GM12864 (cell line): Measurements from ENCODE around the gene OXNAD1.

Experiments used
- DNase-seq: peaks from one replicate; pipeline ENCODE4 v3.0.0-alpha.2; 2011; ENCODE audit warnings: low read depth
- H3K4me3 ChIP-seq: 2 replicates; pipeline ENCODE4 v1.5.1; 2011; ENCODE audit warnings: mild to moderate bottlenecking, low read depth, low read length, control low read depth
- TF ChIP-seq, protein P1 (sequence below): IDR thresholded peaks from 2 replicates; pipeline ENCODE4 v1.5.1; 2011; ENCODE audit warnings: low read depth, mild to moderate bottlenecking, moderate library complexity, low read length, control low read depth, inconsistent platforms; ENCODE audit errors: missing control alignments

The OXNAD1 gene

DNA sequence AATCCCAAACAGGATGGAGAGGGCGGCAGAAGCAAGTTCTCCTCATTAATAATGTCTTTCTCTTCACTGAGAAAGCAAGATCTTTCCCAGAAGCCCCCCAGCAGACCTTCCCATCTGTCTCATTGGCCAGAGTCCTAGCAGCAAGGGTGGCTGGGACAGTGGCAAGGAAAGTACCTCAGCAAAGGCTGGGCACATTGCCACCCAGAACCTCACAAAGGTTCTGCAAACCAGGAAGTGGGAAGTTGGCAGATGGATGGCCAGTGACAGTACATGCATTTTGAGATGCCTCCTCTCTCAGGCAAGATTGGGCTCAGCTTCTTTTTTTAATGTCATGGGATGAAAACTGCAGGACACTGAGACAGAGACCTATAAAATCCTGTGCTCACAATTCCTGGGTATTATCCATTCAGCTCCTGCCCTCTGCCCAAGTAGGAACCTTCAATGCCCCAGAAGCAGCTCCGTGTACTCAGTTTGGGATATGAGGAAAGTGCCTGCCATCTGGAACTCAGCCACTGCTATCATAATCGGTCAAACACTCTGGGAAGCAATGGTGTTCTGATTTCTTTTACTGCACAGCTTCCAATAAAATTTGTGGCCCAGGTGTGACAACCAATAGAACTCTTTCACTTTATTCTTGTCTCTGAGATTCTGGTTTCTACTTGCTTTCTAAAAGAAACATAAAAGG lies 25.8 kb upstream of the OXNAD1 start:
- H3K4me3 ChIP-seq: no peak overlapping the region
- TF ChIP-seq, protein P1, sequence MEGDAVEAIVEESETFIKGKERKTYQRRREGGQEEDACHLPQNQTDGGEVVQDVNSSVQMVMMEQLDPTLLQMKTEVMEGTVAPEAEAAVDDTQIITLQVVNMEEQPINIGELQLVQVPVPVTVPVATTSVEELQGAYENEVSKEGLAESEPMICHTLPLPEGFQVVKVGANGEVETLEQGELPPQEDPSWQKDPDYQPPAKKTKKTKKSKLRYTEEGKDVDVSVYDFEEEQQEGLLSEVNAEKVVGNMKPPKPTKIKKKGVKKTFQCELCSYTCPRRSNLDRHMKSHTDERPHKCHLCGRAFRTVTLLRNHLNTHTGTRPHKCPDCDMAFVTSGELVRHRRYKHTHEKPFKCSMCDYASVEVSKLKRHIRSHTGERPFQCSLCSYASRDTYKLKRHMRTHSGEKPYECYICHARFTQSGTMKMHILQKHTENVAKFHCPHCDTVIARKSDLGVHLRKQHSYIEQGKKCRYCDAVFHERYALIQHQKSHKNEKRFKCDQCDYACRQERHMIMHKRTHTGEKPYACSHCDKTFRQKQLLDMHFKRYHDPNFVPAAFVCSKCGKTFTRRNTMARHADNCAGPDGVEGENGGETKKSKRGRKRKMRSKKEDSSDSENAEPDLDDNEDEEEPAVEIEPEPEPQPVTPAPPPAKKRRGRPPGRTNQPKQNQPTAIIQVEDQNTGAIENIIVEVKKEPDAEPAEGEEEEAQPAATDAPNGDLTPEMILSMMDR: no peak
- no peak for DNase-seq

DNA sequence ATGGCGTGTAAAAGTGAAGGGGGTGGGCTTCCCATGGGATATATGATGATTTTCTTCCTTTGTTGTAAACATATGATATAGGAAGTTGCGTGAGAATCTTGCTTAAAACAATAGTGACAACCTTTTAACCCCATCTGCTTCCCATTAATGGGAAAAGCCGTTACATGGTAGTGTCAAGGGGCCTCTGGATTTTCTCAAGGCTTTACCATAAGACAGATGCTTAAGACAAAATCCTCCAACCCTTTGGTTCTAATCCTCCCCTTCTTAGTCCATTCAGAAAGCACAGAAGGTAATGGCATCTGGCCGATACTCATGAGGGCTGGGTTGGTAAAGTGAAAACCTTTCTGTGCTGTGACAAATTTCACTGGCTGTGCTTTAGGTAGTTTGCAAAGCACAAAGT lies 25.2 kb upstream of the OXNAD1 start:
- DNase-seq: no peak
- H3K4me3 ChIP-seq: no peak overlapping the region
- TF ChIP-seq, protein P1: no peak

- TF ChIP-seq, protein P1: no peak
- DNase-seq: no peak
- no peak overlapping the region for H3K4me3 ChIP-seq
Observed at GRCh38 chr3:16240229-16241023, 24.6 kb upstream of the OXNAD1 start.

- DNase-seq: no peak
- TF ChIP-seq, protein P1: no peak
- H3K4me3 ChIP-seq: no peak overlapping the region
Observed at GRCh38 chr3:16241225-16241624, 23.8 kb upstream of the OXNAD1 start.

- no peak for DNase-seq
- TF ChIP-seq, protein P1: no peak
- H3K4me3 ChIP-seq: no peak overlapping the region
Observed at GRCh38 chr3:16242177-16242576, 22.8 kb upstream of the OXNAD1 start.

DNA sequence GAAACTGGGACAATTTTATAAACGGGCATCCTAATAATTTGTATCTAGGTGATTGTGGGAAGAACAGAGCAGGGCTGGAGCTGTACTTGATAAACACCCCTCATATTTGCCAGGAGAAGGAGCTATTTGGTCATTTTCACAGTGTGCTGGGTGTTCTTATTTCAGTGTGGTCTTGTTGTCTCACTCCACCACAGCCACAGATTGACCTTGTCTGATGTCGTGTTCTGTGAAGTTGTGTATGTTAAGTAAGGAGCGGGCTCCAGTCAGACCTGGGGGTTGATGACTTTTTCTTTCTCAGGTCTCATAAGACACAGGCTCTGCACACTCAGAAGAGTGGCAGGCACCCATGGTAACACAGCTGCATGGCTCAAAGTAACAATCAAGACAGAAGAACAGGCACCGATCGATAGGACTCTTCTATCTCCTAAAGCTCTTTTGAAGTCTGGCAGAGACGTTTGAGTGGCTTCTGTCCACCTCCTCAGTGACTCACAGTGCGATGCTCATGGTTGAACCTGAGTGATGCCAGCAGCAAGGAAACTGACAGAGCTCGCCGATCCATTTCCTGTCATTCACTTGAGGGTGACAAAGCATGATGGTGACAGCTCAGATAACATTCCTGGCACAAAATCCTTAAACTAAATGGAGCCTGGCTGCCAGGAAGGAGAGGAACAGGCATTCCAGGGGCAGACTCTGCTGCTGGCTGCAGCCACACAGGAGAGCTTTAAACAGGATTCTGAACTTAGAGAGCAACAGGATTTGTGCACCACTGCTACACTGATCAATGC lies 21.1 kb upstream of the OXNAD1 start:
- TF ChIP-seq, protein P1: no peak
- no peak for DNase-seq
- no peak overlapping the region for H3K4me3 ChIP-seq
